GM12878 (cell line): Measurements from ENCODE around the gene CDYL2. TPM values are rescaled to one million over a fixed set of nuclear protein-coding genes. Genes with fewer than 3 reads are reported as not detected.

Source experiments
- ATAC-seq: fragments of 200-7000 bp; cut with Tn5 transposase; 3 replicates; pipeline ENCODE4 v1.9.1; 2020; ENCODE audit warnings: mild to moderate bottlenecking, moderate library complexity
- BruUV-seq: library from RNA; stranded (reverse); fragments of 400-500 nt; replicated peaks from 2 replicates; lab custom pipeline; 2021; lab: Mats Ljungman, UMichigan
- CTCF ChIA-PET: fragments of 300-600 bp; sonication (Branson Sonifier 250); formaldehyde crosslinking; extraction: SDS; loops from one replicate; lab custom pipeline; 2021; ENCODE audit warnings: inconsistent platforms; lab: Yijun Ruan, JAX
- POLR2A ChIA-PET: fragments of 350-600 bp; formaldehyde crosslinking; extraction: SDS; loops from one replicate; lab custom pipeline; 2021; ENCODE audit warnings: inconsistent platforms; lab: Charles Lee
- RAD21 ChIA-PET: fragments of 300-600 bp; sonication (Branson Sonifier 250); formaldehyde crosslinking; loops from one replicate; lab custom pipeline; 2023; ENCODE audit warnings: antibody characterized with exemption; ENCODE audit not compliant: unreplicated experiment; lab: Charles Lee
- SMC1A ChIA-PET: fragments of 300-600 bp; sonication (Branson Sonifier 250); formaldehyde crosslinking; loops from one replicate; lab custom pipeline; 2023; ENCODE audit not compliant: unreplicated experiment, uncharacterized antibody; lab: Charles Lee
- DNase-seq: peaks from one replicate; pipeline ENCODE4 v3.0.0-alpha.2; 2011; ENCODE audit warnings: low read depth, low spot score
- FAIRE-seq: peaks from 3 replicates; lab custom pipeline; 2011; peaks lifted over from hg19 to GRCh38; lab: Jason Lieb, UNC
- H2AFZ ChIP-seq: 2 replicates; pipeline ENCODE4 v1.6.0; 2011; ENCODE audit warnings: low read depth, low read length, control low read depth; ENCODE audit not compliant: control insufficient read depth
- H3K27ac ChIP-seq: 2 replicates; pipeline ENCODE4 v1.5.1; 2011; ENCODE audit warnings: control low read depth; ENCODE audit not compliant: control insufficient read depth, insufficient read depth
- H3K27me3 ChIP-seq, 2 experiments: replicated peaks in 1 of 2; 2 replicates each; pipeline versions ENCODE4 v1.6.0 to v1.6.1; 2011; ENCODE audit warnings: low read length in 1 of 2; ENCODE audit not compliant: control insufficient read depth in 2 of 2, insufficient read depth in 2 of 2
- H3K36me3 ChIP-seq, 2 experiments: 2 replicates each; pipeline ENCODE4 v1.5.1; 2011; ENCODE audit warnings: low read length in 1 of 2; ENCODE audit not compliant: control insufficient read depth in 2 of 2, insufficient read depth in 2 of 2
- H3K4me1 ChIP-seq: 2 replicates; pipeline ENCODE4 v1.6.1; 2011; ENCODE audit warnings: mild to moderate bottlenecking, low read length, moderate library complexity, mixed read lengths; ENCODE audit not compliant: control insufficient read depth, insufficient read depth
- H3K4me2 ChIP-seq: 2 replicates; pipeline ENCODE4 v1.6.0; 2011; ENCODE audit warnings: control low read depth; ENCODE audit not compliant: control insufficient read depth, insufficient read depth
- H3K4me3 ChIP-seq: fragments of 200-600 bp; sonication (generic); 2 replicates; pipeline ENCODE4 v1.5.1; 2016
- H3K79me2 ChIP-seq: 2 replicates; pipeline ENCODE4 v1.6.0; 2011; ENCODE audit warnings: low read length; ENCODE audit not compliant: control insufficient read depth, insufficient read depth
- H3K9ac ChIP-seq: 2 replicates; pipeline ENCODE4 v1.8.0; 2011; ENCODE audit warnings: low read length, control low read depth, mixed read lengths; ENCODE audit not compliant: control insufficient read depth, insufficient read depth
- H3K9me3 ChIP-seq: replicated peaks from 3 replicates; pipeline ENCODE4 v1.5.1; 2011; ENCODE audit warnings: mild to moderate bottlenecking, low read length; ENCODE audit not compliant: control insufficient read depth, insufficient read depth
- H4K20me1 ChIP-seq: 2 replicates; pipeline ENCODE4 v1.6.0; 2011; ENCODE audit not compliant: control insufficient read depth, insufficient read depth
- EP300 ChIP-seq, 2 experiments: fragments of 150-350 bp in 1 of 2; IDR thresholded peaks; 2 replicates each; pipeline ENCODE4 v1.6.1; 2011 to 2012; ENCODE audit warnings: low read depth in 2 of 2, low read length in 2 of 2, borderline replicate concordance in 1 of 2, improper control_type of control experiment in 1 of 2, inconsistent platforms in 1 of 2; ENCODE audit not compliant: control insufficient read depth in 1 of 2
- GATAD2B ChIP-seq: fragments of 450-650 bp; conservative IDR thresholded peaks from 2 replicates; pipeline ENCODE4 v1.6.1; 2017; ENCODE audit warnings: low read depth, mild to moderate bottlenecking, moderate library complexity
- HDAC2 ChIP-seq: fragments of 200-600 bp; sonication (generic); IDR thresholded peaks from 2 replicates; pipeline ENCODE4 v1.6.1; 2017
- LARP7 ChIP-seq: fragments of 450-650 bp; IDR thresholded peaks from 2 replicates; pipeline ENCODE4 v1.6.1; 2017; ENCODE audit warnings: mild to moderate bottlenecking
- MEF2A ChIP-seq: IDR thresholded peaks from 2 replicates; pipeline ENCODE4 v1.6.1; 2011; ENCODE audit warnings: low read depth, mild to moderate bottlenecking, low read length, moderate library complexity; ENCODE audit not compliant: insufficient read depth
- MYB ChIP-seq: fragments of 150-350 bp; IDR thresholded peaks from 2 replicates; pipeline ENCODE4 v1.6.1; 2014; ENCODE audit warnings: mild to moderate bottlenecking, low read depth, low read length, borderline replicate concordance
- in situ Hi-C: fragments of 300-500 bp; cut with MboI; formaldehyde crosslinking; loops from 9 replicates; pipeline ENCODE4 v1.14.3; 2018; ENCODE audit warnings: mixed read lengths
- intact Hi-C: fragments of 100-400 bp; cut with micrococcal nuclease; formaldehyde crosslinking; loops from one replicate; pipeline ENCODE4 v1.14.2; 2022; ENCODE audit not compliant: unreplicated experiment
- polyA plus RNA-seq, 11 experiments: library from polyadenylated mRNA; depleted of rRNA in 4 of 11; unstranded in 6 of 11; stranded (reverse) in 5 of 11; fragments of >200 nt; fragmentation: Nextera tagmentation in 4 of 11; fragmentation: Illumina TruSeq in 1 of 11; extraction: Ambion mirVana in 4 of 11; extraction: Trizol in 1 of 11; gene quantifications; 1 replicate in 1 of 11; 2 replicates in 10 of 11; pipeline versions ENCODE4 v1.2.1 to v1.2.3, GENCODE V29; 2011 to 2016; ENCODE audit warnings: inconsistent platforms in 2 of 11, missing spikeins in 2 of 11, low read depth in 1 of 11
- total RNA-seq, 4 experiments: library from RNA; depleted of rRNA in 3 of 4; stranded (reverse); fragments of >200 nt in 3 of 4; fragmentation: Illumina TruSeq in 1 of 4; extraction: Trizol in 1 of 4; gene quantifications; 2 replicates each; pipeline versions ENCODE4 v1.2.1 to v1.2.3, GENCODE V29; 2013 to 2021
- TF ChIP-seq, protein P1 (sequence below): IDR thresholded peaks from 2 replicates; pipeline ENCODE4 v1.6.1; 2012; ENCODE audit warnings: low read depth, low read length, improper control_type of control experiment
- TF ChIP-seq, protein P2 (sequence below): IDR thresholded peaks from 2 replicates; pipeline ENCODE4 v1.6.1; 2011; ENCODE audit warnings: low read depth, low read length, improper control_type of control experiment, borderline replicate concordance

The CDYL2 gene
- total and polyA plus RNA-seq, 10 of the 15 experiments (the other 5 are each of a cell fraction or from before 2014, with no cell fraction given): 0.27 to 22.9 (median 3.9) TPM

DNA sequence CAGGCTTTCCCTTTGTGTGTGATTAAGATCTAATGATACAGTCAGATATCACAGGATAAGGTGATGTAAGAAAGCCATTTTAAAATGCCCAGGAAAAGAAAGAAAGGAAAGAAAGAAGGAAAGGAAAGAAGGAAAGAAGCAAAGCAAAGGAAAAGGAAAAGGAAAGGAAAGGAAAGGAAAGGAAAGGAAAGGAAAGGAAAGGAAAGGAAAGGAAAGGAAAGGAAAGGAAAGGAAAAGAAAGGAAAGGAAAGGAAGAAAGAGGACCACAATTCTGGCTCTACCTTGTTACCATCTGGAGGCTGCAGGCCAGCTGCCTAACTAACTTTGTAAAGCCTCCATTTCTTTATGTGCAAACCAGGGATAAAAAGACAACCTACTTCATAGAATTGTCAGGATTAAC is 132.0 kb downstream of the CDYL2 start:
- TF ChIP-seq, protein P1, sequence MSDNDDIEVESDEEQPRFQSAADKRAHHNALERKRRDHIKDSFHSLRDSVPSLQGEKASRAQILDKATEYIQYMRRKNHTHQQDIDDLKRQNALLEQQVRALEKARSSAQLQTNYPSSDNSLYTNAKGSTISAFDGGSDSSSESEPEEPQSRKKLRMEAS: no peak
- TF ChIP-seq, protein P2, sequence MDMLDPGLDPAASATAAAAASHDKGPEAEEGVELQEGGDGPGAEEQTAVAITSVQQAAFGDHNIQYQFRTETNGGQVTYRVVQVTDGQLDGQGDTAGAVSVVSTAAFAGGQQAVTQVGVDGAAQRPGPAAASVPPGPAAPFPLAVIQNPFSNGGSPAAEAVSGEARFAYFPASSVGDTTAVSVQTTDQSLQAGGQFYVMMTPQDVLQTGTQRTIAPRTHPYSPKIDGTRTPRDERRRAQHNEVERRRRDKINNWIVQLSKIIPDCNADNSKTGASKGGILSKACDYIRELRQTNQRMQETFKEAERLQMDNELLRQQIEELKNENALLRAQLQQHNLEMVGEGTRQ: no peak
- TF ChIP-seq EP300 (IDR thresholded peaks at IDR 0.05; ENCODE audit: borderline replicate concordance in 1 of 2, control insufficient read depth in 1 of 2, low read depth in 2 of 2, low read length in 2 of 2): no peak
- TF ChIP-seq MEF2A: no peak
- TF ChIP-seq MYB: no peak
- no peak for TF ChIP-seq HDAC2
- TF ChIP-seq GATAD2B: no peak
- no peak for TF ChIP-seq LARP7
- no peaks in the 10 kb centered on the region for H3K79me2 ChIP-seq
- RAD21 ChIA-PET: interaction anchor here (0.7 kb wide), 1 partner anchor 141 kb away, joined by 3 read pairs; no protein-coding TSS in a partner anchor
- no peak overlapping the region for H3K4me3 ChIP-seq
- H3K9me3 ChIP-seq: no peaks in the 10 kb centered on the region; the same call in 2 of the 3 replicates
- CTCF ChIA-PET: no interaction called here
- FAIRE-seq (no peak), ATAC-seq (no peak), DNase-seq (no peak)
- intact Hi-C loops: no loop called here
- no peaks in the 10 kb centered on the region for H3K36me3 ChIP-seq
- no peaks in the 10 kb centered on the region for H4K20me1 ChIP-seq
- H3K4me1 ChIP-seq: peaks cover 27% of the 10 kb centered on the region
- SMC1A ChIA-PET: no interaction called here
- in situ Hi-C loops: no loop called here
- POLR2A ChIA-PET: no interaction called here
- H3K27ac ChIP-seq: no peak overlapping the region
- H3K27me3 ChIP-seq: no peaks in the 10 kb centered on the region
- no TSS peak for BruUV-seq
- H3K4me2 ChIP-seq: no peak overlapping the region
- no peak overlapping the region for H2AFZ ChIP-seq
- no peak overlapping the region for H3K9ac ChIP-seq
